ENCODE measurements around the gene TYW5. TPM values are rescaled to one million over a fixed set of nuclear protein-coding genes. Genes with fewer than 3 reads are reported as not detected.

TYW5 gene
- total RNA-seq = 8.2 TPM
- polyA plus RNA-seq (ENCODE audit: insufficient read depth in 1 of 8, insufficient read length in 8 of 8, low replicate concordance in 1 of 8) = 1 to 10 TPM; 5.9 to 8.8 (median 7.1) TPM
- long read RNA-seq, donor 1 = 0 reads
- long read RNA-seq, donor 2 = 0 reads
- long read RNA-seq, donor 3, full-length matches to known transcripts = 4 of 51 reads
- long read RNA-seq, donor 3, partial matches to known transcripts = 21 of 51 reads
- long read RNA-seq, donor 3, other reads (novel, unspliced or antisense) = 26 of 51 reads
- long read RNA-seq, donor 4, full-length matches to known transcripts = 2 of 19 reads
- long read RNA-seq, donor 4, partial matches to known transcripts = 5 of 19 reads
- long read RNA-seq, donor 4, other reads (novel, unspliced or antisense) = 12 of 19 reads
- long read RNA-seq, donor 5, full-length matches to known transcripts = 2 of 2 reads
- long read RNA-seq, donor 5, partial matches to known transcripts = 0 of 2 reads
- long read RNA-seq, donor 5, other reads (novel, unspliced or antisense) = 0 of 2 reads
- long read RNA-seq, donor 6 = 0 reads
- long read RNA-seq, donor 7, full-length matches to known transcripts = 3 of 3 reads
- long read RNA-seq, donor 7, partial matches to known transcripts = 0 of 3 reads
- long read RNA-seq, donor 7, other reads (novel, unspliced or antisense) = 0 of 3 reads
- long read RNA-seq, donor 8 = 0 reads
- long read RNA-seq, donor 9, full-length matches to known transcripts = 2 of 16 reads
- long read RNA-seq, donor 9, partial matches to known transcripts = 6 of 16 reads
- long read RNA-seq, donor 9, other reads (novel, unspliced or antisense) = 8 of 16 reads
- long read RNA-seq, donor 10, full-length matches to known transcripts = 2 of 2 reads
- long read RNA-seq, donor 10, partial matches to known transcripts = 0 of 2 reads
- long read RNA-seq, donor 10, other reads (novel, unspliced or antisense) = 0 of 2 reads
- long read RNA-seq, donor 11, full-length matches to known transcripts = 2 of 2 reads
- long read RNA-seq, donor 11, partial matches to known transcripts = 0 of 2 reads
- long read RNA-seq, donor 11, other reads (novel, unspliced or antisense) = 0 of 2 reads

- no peaks in the 10 kb centered on the region for H3K27me3 ChIP-seq (ENCODE audit: control insufficient read depth, insufficient read depth, low read length)
- peak within 1 kb of the TSS; percentile 97 for H3K27ac ChIP-seq (ENCODE audit: low read length)
- peak within 1 kb of the TSS; percentile 99 for H3K4me3 ChIP-seq (ENCODE audit: low read length)
- H3K9me3 ChIP-seq (replicated peaks; ENCODE audit: control insufficient read depth, low read depth, low read length) = no peaks in the 10 kb centered on the region
- WGBS (ENCODE audit: insufficient coverage) = under 1% methylated on average over 64 of the region's 64 CpGs
- peak; percentile 94 for DNase-seq
- H3K4me1 ChIP-seq (ENCODE audit: control insufficient read depth, insufficient read depth, low read length) = peaks cover 18% of the 10 kb centered on the region
- peaks cover 6% of the 10 kb centered on the region for H3K36me3 ChIP-seq (ENCODE audit: control insufficient read depth, insufficient read depth, low read length)
Observed at GRCh38 chr2:199955339-199956061, at the start of gene TYW5, which contains the start of gene MAIP1. TSS of gene TYW5 (minus strand) at chr2:199955491. CDS start at chr2:199955470, 21 bp downstream. TSS of gene MAIP1 (plus strand) at chr2:199955582. CDS start at chr2:199955799, 217 bp downstream.

- no peak overlapping the region for H3K4me3 ChIP-seq (ENCODE audit: low read length)
- WGBS (ENCODE audit: insufficient coverage) = no CpG with 5 or more reads among the region's 1 CpG
- no peak for DNase-seq
- no peaks in the 10 kb centered on the region for H3K36me3 ChIP-seq (ENCODE audit: control insufficient read depth, insufficient read depth, low read length)
- H3K4me1 ChIP-seq (ENCODE audit: control insufficient read depth, insufficient read depth, low read length) = peaks cover 9% of the 10 kb centered on the region
- H3K27ac ChIP-seq (ENCODE audit: low read length) = no peak overlapping the region
- H3K9me3 ChIP-seq (replicated peaks; ENCODE audit: control insufficient read depth, low read depth, low read length) = no peaks in the 10 kb centered on the region
- H3K27me3 ChIP-seq (ENCODE audit: control insufficient read depth, insufficient read depth, low read length) = no peaks in the 10 kb centered on the region
Observed at GRCh38 chr2:200003444-200003843, 48.2 kb upstream of the TYW5 start.

GRCh38 chr2:200000444-200001163 is 45.3 kb upstream of the TYW5 start:
- Histone ChIP-seq H3K4me3 (ENCODE audit: low read length) (no peak overlapping the region), H3K27ac (ENCODE audit: low read length) (no peak overlapping the region), H3K4me1 (ENCODE audit: control insufficient read depth, insufficient read depth, low read length) (peaks cover 9% of the 10 kb centered on the region), H3K27me3 (ENCODE audit: control insufficient read depth, insufficient read depth, low read length) (no peaks in the 10 kb centered on the region), H3K9me3 (replicated peaks; ENCODE audit: control insufficient read depth, low read depth, low read length) (no peaks in the 10 kb centered on the region), H3K36me3 (ENCODE audit: control insufficient read depth, insufficient read depth, low read length) (no peaks in the 10 kb centered on the region)
- no peak for DNase-seq
- WGBS (ENCODE audit: insufficient coverage) = no CpG with 5 or more reads among the region's 2 CpGs

GRCh38 chr2:199999166-199999565 is 43.9 kb upstream of the TYW5 start:
- DNase-seq = no peak
- Histone ChIP-seq H3K4me1 (ENCODE audit: control insufficient read depth, insufficient read depth, low read length) (peaks cover 9% of the 10 kb centered on the region), H3K27me3 (ENCODE audit: control insufficient read depth, insufficient read depth, low read length) (no peaks in the 10 kb centered on the region), H3K27ac (ENCODE audit: low read length) (no peak overlapping the region), H3K4me3 (ENCODE audit: low read length) (no peak overlapping the region), H3K9me3 (replicated peaks; ENCODE audit: control insufficient read depth, low read depth, low read length) (no peaks in the 10 kb centered on the region), H3K36me3 (ENCODE audit: control insufficient read depth, insufficient read depth, low read length) (no peaks in the 10 kb centered on the region)
- 95% methylated on average over 3 of the region's 4 CpGs for WGBS (ENCODE audit: insufficient coverage)

- no peaks in the 10 kb centered on the region for H3K9me3 ChIP-seq (replicated peaks; ENCODE audit: control insufficient read depth, low read depth, low read length)
- WGBS (ENCODE audit: insufficient coverage) = 94% methylated on average over 2 of the region's 3 CpGs
- H3K27me3 ChIP-seq (ENCODE audit: control insufficient read depth, insufficient read depth, low read length) = no peaks in the 10 kb centered on the region
- H3K4me3 ChIP-seq (ENCODE audit: low read length) = no peak overlapping the region
- no peaks in the 10 kb centered on the region for H3K4me1 ChIP-seq (ENCODE audit: control insufficient read depth, insufficient read depth, low read length)
- H3K27ac ChIP-seq (ENCODE audit: low read length) = no peak overlapping the region
- H3K36me3 ChIP-seq (ENCODE audit: control insufficient read depth, insufficient read depth, low read length) = no peaks in the 10 kb centered on the region
- no peak for DNase-seq
Observed at GRCh38 chr2:199997296-199997695, 42.0 kb upstream of the TYW5 start.

GRCh38 chr2:199994896-199995295 is 39.6 kb upstream of the TYW5 start:
- H3K36me3 ChIP-seq (ENCODE audit: control insufficient read depth, insufficient read depth, low read length) = no peaks in the 10 kb centered on the region
- DNase-seq = no peak
- no peak overlapping the region for H3K4me3 ChIP-seq (ENCODE audit: low read length)
- no peaks in the 10 kb centered on the region for H3K4me1 ChIP-seq (ENCODE audit: control insufficient read depth, insufficient read depth, low read length)
- H3K27ac ChIP-seq (ENCODE audit: low read length) = no peak overlapping the region
- no CpG with 5 or more reads among the region's 2 CpGs for WGBS (ENCODE audit: insufficient coverage)
- no peaks in the 10 kb centered on the region for H3K27me3 ChIP-seq (ENCODE audit: control insufficient read depth, insufficient read depth, low read length)
- H3K9me3 ChIP-seq (replicated peaks; ENCODE audit: control insufficient read depth, low read depth, low read length) = no peaks in the 10 kb centered on the region

- 100% methylated on average over 1 of the region's 3 CpGs for WGBS (ENCODE audit: insufficient coverage)
- Histone ChIP-seq H3K36me3 (ENCODE audit: control insufficient read depth, insufficient read depth, low read length) (no peaks in the 10 kb centered on the region), H3K4me3 (ENCODE audit: low read length) (no peak overlapping the region), H3K27ac (ENCODE audit: low read length) (no peak overlapping the region), H3K4me1 (ENCODE audit: control insufficient read depth, insufficient read depth, low read length) (no peaks in the 10 kb centered on the region), H3K27me3 (ENCODE audit: control insufficient read depth, insufficient read depth, low read length) (no peaks in the 10 kb centered on the region), H3K9me3 (replicated peaks; ENCODE audit: control insufficient read depth, low read depth, low read length) (no peaks in the 10 kb centered on the region)
- no peak for DNase-seq
Observed at GRCh38 chr2:199994371-199994770, 39.1 kb upstream of the TYW5 start.

GRCh38 chr2:199992296-199992695 is 37.0 kb upstream of the TYW5 start:
- Histone ChIP-seq H3K4me1 (ENCODE audit: control insufficient read depth, insufficient read depth, low read length) (peaks cover 10% of the 10 kb centered on the region), H3K27ac (ENCODE audit: low read length) (no peak overlapping the region), H3K36me3 (ENCODE audit: control insufficient read depth, insufficient read depth, low read length) (no peaks in the 10 kb centered on the region), H3K4me3 (ENCODE audit: low read length) (no peak overlapping the region), H3K9me3 (replicated peaks; ENCODE audit: control insufficient read depth, low read depth, low read length) (no peaks in the 10 kb centered on the region), H3K27me3 (ENCODE audit: control insufficient read depth, insufficient read depth, low read length) (no peaks in the 10 kb centered on the region)
- no peak for DNase-seq
- WGBS (ENCODE audit: insufficient coverage) = 85% methylated on average over 1 of the region's 3 CpGs

- no peak for DNase-seq
- no CpG with 5 or more reads among the region's 2 CpGs for WGBS (ENCODE audit: insufficient coverage)
- H3K4me1 ChIP-seq (ENCODE audit: control insufficient read depth, insufficient read depth, low read length) = peaks cover 12% of the 10 kb centered on the region
Observed at GRCh38 chr2:199991691-199992090, 36.4 kb upstream of the TYW5 start.

More at GRCh38 chr2:199991691-199992090, 36.4 kb upstream of the TYW5 start:
- Histone ChIP-seq H3K27ac (ENCODE audit: low read length) (no peak overlapping the region), H3K27me3 (ENCODE audit: control insufficient read depth, insufficient read depth, low read length) (no peaks in the 10 kb centered on the region), H3K4me3 (ENCODE audit: low read length) (no peak overlapping the region), H3K36me3 (ENCODE audit: control insufficient read depth, insufficient read depth, low read length) (no peaks in the 10 kb centered on the region), H3K9me3 (replicated peaks; ENCODE audit: control insufficient read depth, low read depth, low read length) (no peaks in the 10 kb centered on the region)

Data from muscle of leg (tissue), 16 donors.